GM19324 (cell line): ENCODE measurements around the gene THOC2.
"Not testable (repeated sequence)": the region's sequence is repeated elsewhere in the genome, so short reads cannot be mapped to it uniquely, and the experiment has no call there.

ENCODE experiments used
- ATAC-seq: cut with Tn5 transposase; IDR thresholded peaks from one replicate; pipeline ENCODE4 v1.9.1; 2021; ENCODE audit warnings: mild to moderate bottlenecking, moderate library complexity; ENCODE audit not compliant: unreplicated experiment, low FRiP score

The THOC2 gene

GRCh38 chrX:123732670-123733363, at the start of gene THOC2:
THOC2 (minus strand) TSS chrX:123733052; CDS start chrX:123733022, 30 bp downstream.
- peak; percentile 84 for ATAC-seq

- not testable (repeated sequence) for ATAC-seq
Measured at GRCh38 chrX:123781786-123782185, 48.9 kb upstream of the THOC2 start.

DNA sequence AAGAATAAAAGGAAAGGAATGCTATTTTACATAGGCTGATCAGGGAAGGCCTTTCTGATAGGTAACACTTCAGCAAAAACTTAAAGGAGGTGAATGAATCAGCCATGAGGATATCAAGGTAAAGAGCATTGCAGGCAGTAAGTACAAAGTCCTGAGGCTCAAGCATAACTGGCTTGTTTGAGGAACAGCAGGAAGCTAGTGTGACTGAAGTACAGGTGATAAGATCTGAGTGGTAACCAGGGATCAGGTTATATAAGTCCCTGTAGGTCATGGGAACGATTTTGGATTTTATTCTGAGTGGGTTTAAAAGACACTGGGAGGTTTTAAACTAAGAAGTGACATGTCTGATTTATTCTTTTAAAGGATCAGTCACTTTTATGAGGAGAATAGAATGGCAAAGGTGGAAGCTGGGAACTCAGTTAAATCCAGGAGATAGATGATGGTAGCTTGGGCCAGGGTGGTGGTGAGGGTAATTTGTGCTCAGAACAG, 47.1 kb upstream of the THOC2 start:
- ATAC-seq, result no peak

GRCh38 chrX:123773258-123773988, 40.6 kb upstream of the THOC2 start:
- ATAC-seq, result no peak

DNA sequence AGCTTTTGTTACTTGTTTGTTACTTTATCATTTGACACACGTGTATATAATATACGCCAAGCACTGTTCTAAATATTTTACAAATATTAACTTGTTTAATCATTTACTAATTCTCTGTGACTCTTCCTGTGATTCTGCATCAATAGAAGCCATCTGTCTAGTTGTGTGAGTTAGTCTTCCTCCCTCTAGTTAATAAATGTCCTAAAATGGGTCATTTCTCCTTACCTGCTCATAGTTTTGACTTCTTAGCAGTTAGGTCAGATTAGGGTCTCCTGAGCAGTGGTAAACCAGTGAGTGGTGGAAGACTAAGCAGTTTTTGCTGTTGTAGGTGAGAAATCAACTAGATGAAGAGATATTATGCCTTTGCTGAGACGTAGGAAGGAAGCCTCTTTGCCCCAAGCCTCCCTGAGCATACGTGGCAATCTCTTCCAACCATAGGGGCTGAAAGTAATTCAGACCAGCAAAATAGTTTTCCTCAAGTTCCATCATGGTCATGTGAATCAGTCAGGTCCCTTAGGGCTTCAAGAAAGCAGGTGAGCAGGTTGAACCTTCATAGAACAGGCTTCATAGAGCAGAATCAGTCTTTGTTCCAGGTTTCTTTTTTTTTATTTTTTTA, 38.7 kb upstream of the THOC2 start:
- ATAC-seq, result no peak

DNA sequence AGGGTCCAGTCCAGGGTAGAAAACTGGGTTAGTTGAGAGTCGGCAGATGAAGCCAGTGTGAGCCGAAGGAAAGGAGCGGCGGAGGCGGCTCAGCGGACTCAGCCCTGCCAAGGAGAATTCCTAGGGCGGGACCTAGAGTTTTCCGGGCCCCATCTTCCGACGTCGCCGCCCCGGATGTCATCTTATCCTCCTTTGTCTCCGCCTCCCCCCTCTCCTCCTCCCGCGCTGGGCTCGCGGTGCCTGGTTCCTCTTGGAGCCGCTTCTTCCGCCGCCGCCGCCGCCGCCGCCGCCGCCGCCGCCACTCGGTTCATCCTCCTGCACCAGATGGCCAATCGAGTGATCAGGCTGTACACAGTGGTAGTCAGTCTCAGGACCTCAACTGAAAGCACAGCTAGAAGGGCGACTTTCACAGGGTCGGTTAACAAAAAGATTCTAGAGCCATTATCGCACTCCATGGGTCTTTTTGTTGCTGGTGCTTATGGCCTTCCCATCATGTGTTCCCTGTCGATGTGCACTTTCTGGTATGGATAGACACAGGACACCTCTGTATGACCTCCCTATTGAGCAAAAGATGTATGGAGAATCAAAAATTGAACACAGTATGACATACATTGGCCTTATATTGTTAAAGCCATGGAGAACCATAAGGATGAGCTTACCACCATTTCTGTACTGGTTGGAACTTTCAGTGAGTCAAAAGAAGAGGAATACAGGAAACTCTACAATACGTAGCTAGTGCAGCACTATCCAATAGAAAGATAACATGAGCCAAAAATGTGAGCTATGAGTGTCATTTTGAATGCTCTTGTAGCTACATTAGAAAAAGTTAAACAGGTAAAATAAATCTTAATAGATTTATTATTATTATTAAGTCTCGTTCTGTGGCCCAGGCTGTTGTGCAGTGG, 32.4 kb upstream of the THOC2 start:
- ATAC-seq, result peak; percentile 87

GRCh38 chrX:123759849-123760248, 27.0 kb upstream of the THOC2 start:
- ATAC-seq, result not testable (repeated sequence)

DNA sequence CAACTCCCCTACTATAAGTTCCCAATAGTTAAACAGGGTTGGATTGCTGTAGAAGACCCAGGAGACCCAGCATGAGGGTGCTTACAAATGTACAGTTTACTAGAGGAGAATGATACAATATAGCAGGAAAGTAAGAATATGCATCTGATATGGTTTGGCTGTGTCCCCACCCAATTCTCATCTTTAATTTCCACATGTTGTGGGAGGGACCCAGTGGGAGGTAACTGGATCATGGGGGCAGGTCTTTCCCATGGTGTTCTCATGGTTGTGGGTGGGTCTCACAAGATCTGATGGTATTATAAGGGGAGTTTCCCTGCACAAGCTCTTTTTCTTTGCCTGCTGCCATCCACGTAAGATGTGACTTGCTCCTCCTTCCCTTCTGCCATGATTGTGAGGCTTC, 24.9 kb upstream of the THOC2 start:
- ATAC-seq, result not testable (repeated sequence)

DNA sequence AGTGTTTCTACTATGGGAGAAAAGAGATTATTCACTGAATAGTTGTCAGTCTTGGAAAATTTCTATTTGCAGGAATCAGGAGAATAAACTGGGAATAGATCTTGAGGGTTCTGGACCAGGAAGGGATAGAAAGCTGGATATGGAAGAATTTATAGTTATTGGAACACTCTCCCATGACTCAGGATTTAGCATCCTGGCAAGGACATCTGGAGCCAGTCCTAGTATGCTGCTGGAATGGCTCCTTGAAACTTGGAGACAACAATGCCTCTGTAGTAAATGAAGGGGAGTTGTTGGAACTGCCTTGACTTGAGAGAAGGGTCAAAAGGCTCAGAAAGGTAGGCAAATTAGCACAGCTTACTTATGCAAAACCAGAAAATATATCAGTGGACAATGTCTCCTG, 23.5 kb upstream of the THOC2 start:
- no peak for ATAC-seq

DNA sequence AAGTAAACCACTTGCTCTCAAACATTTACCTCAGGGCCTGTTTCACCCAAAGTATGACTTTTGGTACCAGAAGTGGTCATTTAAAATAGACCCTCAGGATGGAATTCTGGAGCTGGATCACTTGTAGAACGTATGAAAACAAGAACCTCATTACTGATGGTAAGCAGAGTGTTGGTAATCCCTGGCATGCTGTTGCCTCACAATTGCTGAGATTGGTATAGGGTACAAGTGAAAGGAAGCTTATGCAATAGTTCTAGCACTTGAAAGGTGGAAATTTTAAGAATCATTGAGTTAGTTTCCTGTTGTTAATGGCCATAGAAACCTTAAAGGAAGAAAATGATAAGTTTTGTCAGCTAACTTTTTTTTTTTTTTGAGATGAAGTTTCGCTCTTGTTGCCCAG, 22.3 kb upstream of the THOC2 start:
- no peak for ATAC-seq

DNA sequence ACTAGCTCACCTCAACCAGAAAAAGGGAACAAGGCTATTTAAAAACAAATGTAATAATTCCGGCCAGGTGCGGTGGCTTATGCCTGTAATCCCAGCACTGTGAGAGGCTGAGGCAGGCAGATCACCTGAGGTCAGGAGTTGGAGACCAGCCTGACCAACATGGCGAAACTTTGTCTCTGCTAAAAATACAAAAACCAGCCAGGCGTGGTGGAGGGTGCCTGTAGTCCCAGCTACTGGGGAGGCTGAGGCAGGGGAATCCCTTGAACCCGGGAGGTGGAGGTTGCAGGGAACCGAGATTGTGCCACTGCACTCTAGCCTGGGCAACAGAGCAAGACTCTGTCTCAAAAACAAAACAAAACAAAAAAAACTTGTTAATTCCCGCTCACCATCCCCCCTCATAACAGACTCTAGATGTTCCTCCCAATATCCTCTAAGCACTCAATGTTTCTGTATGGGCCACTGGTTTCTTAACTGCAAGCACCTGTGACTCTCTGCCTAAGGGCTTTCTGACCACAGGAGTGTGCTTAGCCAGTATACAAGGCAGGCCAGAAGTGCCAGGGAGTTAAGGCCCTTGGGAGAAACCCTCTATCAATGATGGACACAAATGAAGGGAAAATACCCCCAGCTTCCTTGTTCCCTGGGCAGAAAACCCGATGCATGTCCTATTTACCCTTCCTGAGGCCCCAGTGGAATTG, 21.0 kb upstream of the THOC2 start:
- ATAC-seq, result no peak

- no peak for ATAC-seq
Measured at GRCh38 chrX:123749643-123750042, 16.8 kb upstream of the THOC2 start.

DNA sequence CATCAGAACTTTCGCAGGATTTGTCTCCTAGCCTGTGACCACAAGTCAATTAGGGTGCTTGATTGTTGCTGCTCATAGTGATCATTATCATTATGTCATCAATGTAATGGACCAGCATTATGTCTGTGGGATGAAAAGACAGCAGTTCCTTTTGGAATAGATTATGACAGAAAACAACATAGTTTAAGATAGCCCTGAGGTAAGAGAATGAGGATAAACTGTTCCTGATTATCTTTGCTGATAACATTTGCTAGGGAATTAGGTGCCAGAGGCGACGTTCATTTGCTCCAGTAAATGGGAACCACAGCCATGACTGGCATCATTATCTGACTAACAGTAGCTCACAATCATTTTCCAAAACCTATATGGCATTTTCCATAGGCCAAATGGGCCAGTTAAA, 12.7 kb upstream of the THOC2 start:
- ATAC-seq, result no peak

DNA sequence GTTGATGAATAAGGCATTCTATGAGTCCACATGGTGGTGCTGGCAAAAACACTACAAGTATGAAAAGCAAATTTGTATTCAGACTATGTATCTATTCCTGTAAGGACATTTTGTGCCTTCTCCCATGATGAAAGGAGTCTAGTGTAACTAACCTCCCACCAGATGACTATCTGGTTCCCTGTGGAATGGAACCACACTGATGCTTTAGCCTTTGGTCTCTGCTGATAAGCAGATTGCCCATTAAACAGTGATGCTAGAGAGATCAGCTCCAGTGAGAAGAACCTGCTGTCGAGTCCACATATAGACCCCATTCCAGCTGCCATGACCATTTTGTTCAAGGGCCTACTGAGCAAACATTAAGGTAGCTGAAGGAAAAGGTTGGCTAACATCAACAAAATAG, 10.5 kb upstream of the THOC2 start:
- no peak for ATAC-seq

GRCh38 chrX:123742440-123742839, 9.6 kb upstream of the THOC2 start:
- no peak for ATAC-seq

DNA sequence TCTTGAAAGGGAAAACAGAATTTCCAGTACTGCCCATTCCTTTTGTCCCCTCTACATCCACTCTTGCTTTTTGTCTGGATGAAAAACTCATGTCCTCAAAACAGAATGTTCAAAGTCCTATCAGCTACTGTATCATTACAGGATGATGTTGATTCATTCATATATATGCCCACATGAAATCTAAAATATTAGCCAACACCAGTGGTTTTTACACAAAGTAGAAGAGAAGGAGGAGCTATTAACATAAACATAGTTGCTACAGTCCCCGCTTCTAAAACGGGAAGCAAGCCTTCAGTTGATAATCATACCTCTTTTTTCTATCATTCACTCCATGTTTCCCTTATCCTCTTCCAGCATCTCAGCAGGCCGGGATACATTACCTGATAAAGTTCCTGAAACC, 7.7 kb upstream of the THOC2 start:
- no peak for ATAC-seq

DNA sequence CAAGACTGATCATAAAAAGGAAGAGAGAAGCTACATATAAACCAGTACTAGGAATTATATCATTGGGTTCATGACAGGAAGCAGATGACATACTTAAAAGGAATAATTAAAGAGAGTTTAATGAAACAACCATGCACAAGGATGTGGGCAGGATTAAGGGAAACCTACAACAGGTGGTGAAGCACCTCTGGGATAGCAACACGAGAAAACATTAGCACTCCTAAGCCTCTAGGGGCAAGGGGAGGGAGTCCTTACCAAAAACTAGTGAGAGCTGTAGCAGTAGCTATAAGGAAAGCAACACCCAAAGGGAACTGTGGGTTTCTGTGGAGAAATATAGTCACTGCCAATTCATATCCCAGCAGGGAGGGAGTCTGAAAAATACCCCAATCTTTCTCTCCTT, 7.2 kb upstream of the THOC2 start:
- no peak for ATAC-seq

GRCh38 chrX:123739474-123739873, 6.6 kb upstream of the THOC2 start:
- no peak for ATAC-seq

- no peak for ATAC-seq
Measured at GRCh38 chrX:123738378-123738940, 5.6 kb upstream of the THOC2 start.
